HEK293 (cell line): Measurements from ENCODE around the gene TLCD2.

Experiments used
- CTCF ChIA-PET: fragments of 350-600 bp; formaldehyde crosslinking; extraction: SDS; loops from one replicate; lab custom pipeline; 2021; ENCODE audit warnings: antibody characterized with exemption; lab: Yijun Ruan, JAX
- POLR2A ChIA-PET: fragments of 300-600 bp; formaldehyde crosslinking; extraction: SDS; loops from one replicate; lab custom pipeline; 2020; ENCODE audit warnings: antibody characterized with exemption, inconsistent platforms; lab: Yijun Ruan, JAX
- H3K27ac ChIP-seq: fragments of 200-500 bp; sonication (Bioruptor generic); 2 replicates; pipeline ENCODE4 v1.5.1; 2014; ENCODE audit warnings: low read depth, low read length, control low read depth, inconsistent platforms; ENCODE audit errors: extremely low read depth
- H3K36me3 ChIP-seq, 2 experiments: fragments of 200-500 bp in 1 of 2; sonication (Bioruptor generic) in 1 of 2; 1 replicate in 1 of 2; 2 replicates in 1 of 2; pipeline ENCODE4 v1.5.1; 2014 to 2017; ENCODE audit warnings: inconsistent platforms in 2 of 2, low read length in 2 of 2; ENCODE audit not compliant: control insufficient read depth in 2 of 2, insufficient read depth in 1 of 2
- H3K4me1 ChIP-seq: fragments of 200-500 bp; sonication (Bioruptor generic); 2 replicates; pipeline ENCODE4 v1.5.1; 2014; ENCODE audit warnings: mild to moderate bottlenecking, low read length, inconsistent platforms; ENCODE audit not compliant: control insufficient read depth, insufficient read depth
- H3K4me3 ChIP-seq: 2 replicates; pipeline ENCODE4 v1.5.1; 2011; ENCODE audit warnings: low read depth, mild to moderate bottlenecking, control low read depth, low read length, moderate library complexity
- H3K9me3 ChIP-seq: fragments of 200-500 bp; sonication (Bioruptor generic); 2 replicates; pipeline ENCODE4 v1.5.1; 2014; ENCODE audit warnings: low read depth, low read length, inconsistent platforms; ENCODE audit not compliant: control insufficient read depth, insufficient read depth
- BCL11A ChIP-seq: fragments of 450-650 bp; formaldehyde crosslinking; IDR thresholded peaks from 2 replicates; pipeline ENCODE4 v1.5.1; 2016; ENCODE audit warnings: low read depth, missing biosample characterization, missing genetic modification characterization
- GFI1B ChIP-seq: fragments of 450-650 bp; formaldehyde crosslinking; IDR thresholded peaks from 2 replicates; pipeline ENCODE4 v1.5.1; 2016; ENCODE audit warnings: missing biosample characterization, missing genetic modification characterization
- KLF10 ChIP-seq: fragments of 450-650 bp; IDR thresholded peaks from 2 replicates; pipeline ENCODE4 v1.5.1; 2018; ENCODE audit warnings: missing biosample characterization, mild to moderate bottlenecking, missing genetic modification characterization
- PBX3 ChIP-seq: sonication (generic); formaldehyde crosslinking; IDR thresholded peaks from 2 replicates; pipeline ENCODE4 v1.8.1; 2022; ENCODE audit warnings: mild to moderate bottlenecking, moderate library complexity, missing genetic modification reagents
- RBAK ChIP-seq: fragments of 450-650 bp; formaldehyde crosslinking; IDR thresholded peaks from 2 replicates; pipeline ENCODE4 v1.5.1; 2016; ENCODE audit warnings: missing biosample characterization, missing genetic modification characterization
- ZBTB11 ChIP-seq: fragments of 450-650 bp; formaldehyde crosslinking; conservative IDR thresholded peaks from 2 replicates; pipeline ENCODE4 v1.5.1; 2016; ENCODE audit warnings: low read depth, missing biosample characterization, missing genetic modification characterization
- ZNF112 ChIP-seq: fragments of 450-650 bp; formaldehyde crosslinking; IDR thresholded peaks from 2 replicates; pipeline ENCODE4 v1.5.0; 2017; ENCODE audit warnings: missing biosample characterization, missing genetic modification characterization
- ZNF157 ChIP-seq: fragments of 450-650 bp; formaldehyde crosslinking; IDR thresholded peaks from 2 replicates; pipeline ENCODE4 v1.5.1; 2016; ENCODE audit warnings: missing biosample characterization, missing genetic modification characterization
- ZNF19 ChIP-seq: fragments of 450-650 bp; formaldehyde crosslinking; IDR thresholded peaks from 2 replicates; pipeline ENCODE4; 2016; ENCODE audit warnings: missing biosample characterization, missing genetic modification characterization, low read depth
- ZNF202 ChIP-seq: fragments of 450-650 bp; formaldehyde crosslinking; IDR thresholded peaks from 2 replicates; pipeline ENCODE4 v1.5.1; 2016; ENCODE audit warnings: missing biosample characterization, missing genetic modification characterization, borderline replicate concordance
- ZNF211 ChIP-seq: fragments of 450-650 bp; formaldehyde crosslinking; IDR thresholded peaks from 2 replicates; pipeline ENCODE4 v1.5.1; 2016; ENCODE audit warnings: low read depth, missing biosample characterization, missing genetic modification characterization
- ZNF23 ChIP-seq: fragments of 450-650 bp; formaldehyde crosslinking; IDR thresholded peaks from 2 replicates; pipeline ENCODE4 v1.5.1; 2016; ENCODE audit warnings: missing biosample characterization, missing genetic modification characterization, borderline replicate concordance
- ZNF473 ChIP-seq: fragments of 450-650 bp; formaldehyde crosslinking; IDR thresholded peaks from 2 replicates; pipeline ENCODE4 v1.5.1; 2017; ENCODE audit warnings: missing biosample characterization, missing genetic modification characterization
- ZNF558 ChIP-seq: fragments of 450-650 bp; formaldehyde crosslinking; IDR thresholded peaks from 2 replicates; pipeline ENCODE4 v1.5.1; 2016; ENCODE audit warnings: missing biosample characterization, missing genetic modification characterization
- TF ChIP-seq, protein P1 (sequence below): fragments of 450-650 bp; IDR thresholded peaks from 2 replicates; pipeline ENCODE4 v1.5.1; 2018; ENCODE audit warnings: missing biosample characterization, mild to moderate bottlenecking, missing genetic modification characterization
- TF ChIP-seq, protein P2 (sequence below): fragments of 450-650 bp; formaldehyde crosslinking; IDR thresholded peaks from 2 replicates; pipeline ENCODE4 v1.5.1; 2016; ENCODE audit warnings: missing biosample characterization, missing genetic modification characterization, borderline replicate concordance
- TF ChIP-seq, protein P3 (sequence below): fragments of 450-650 bp; formaldehyde crosslinking; IDR thresholded peaks from 2 replicates; pipeline ENCODE4 v1.5.1; 2017; ENCODE audit warnings: missing biosample characterization, missing genetic modification characterization

TLCD2 gene

GRCh38 chr17:1745513-1746020 lies 35.4 kb upstream of the TLCD2 start:
- Histone ChIP-seq H3K36me3 (no peaks in the 10 kb centered on the region), H3K9me3 (no peaks in the 10 kb centered on the region), H3K27ac (no peak overlapping the region), H3K4me3 (no peak overlapping the region), H3K4me1 (no peaks in the 10 kb centered on the region)
- TF ChIP-seq ZNF23 (no peak), PBX3 (CRISPR knock-in tag) (no peak), ZNF211 (tag by site-specific recombination) (no peak), ZNF112 (no peak), GFI1B (tag by site-specific recombination) (no peak), BCL11A (tag by site-specific recombination) (no peak), ZBTB11 (tag by site-specific recombination) (no peak), RBAK (tag by site-specific recombination) (no peak), ZNF157 (tag by site-specific recombination) (no peak), ZNF558 (tag by site-specific recombination) (no peak), ZNF473 (tag by site-specific recombination) (no peak), KLF10 (tag by site-specific recombination) (no peak), ZNF19 (no peak), ZNF202 (tag by site-specific recombination) (no peak)
- TF ChIP-seq, protein P1, sequence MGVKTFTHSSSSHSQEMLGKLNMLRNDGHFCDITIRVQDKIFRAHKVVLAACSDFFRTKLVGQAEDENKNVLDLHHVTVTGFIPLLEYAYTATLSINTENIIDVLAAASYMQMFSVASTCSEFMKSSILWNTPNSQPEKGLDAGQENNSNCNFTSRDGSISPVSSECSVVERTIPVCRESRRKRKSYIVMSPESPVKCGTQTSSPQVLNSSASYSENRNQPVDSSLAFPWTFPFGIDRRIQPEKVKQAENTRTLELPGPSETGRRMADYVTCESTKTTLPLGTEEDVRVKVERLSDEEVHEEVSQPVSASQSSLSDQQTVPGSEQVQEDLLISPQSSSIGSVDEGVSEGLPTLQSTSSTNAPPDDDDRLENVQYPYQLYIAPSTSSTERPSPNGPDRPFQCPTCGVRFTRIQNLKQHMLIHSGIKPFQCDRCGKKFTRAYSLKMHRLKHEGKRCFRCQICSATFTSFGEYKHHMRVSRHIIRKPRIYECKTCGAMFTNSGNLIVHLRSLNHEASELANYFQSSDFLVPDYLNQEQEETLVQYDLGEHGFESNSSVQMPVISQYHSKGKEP, result no peak
- TF ChIP-seq, protein P2, sequence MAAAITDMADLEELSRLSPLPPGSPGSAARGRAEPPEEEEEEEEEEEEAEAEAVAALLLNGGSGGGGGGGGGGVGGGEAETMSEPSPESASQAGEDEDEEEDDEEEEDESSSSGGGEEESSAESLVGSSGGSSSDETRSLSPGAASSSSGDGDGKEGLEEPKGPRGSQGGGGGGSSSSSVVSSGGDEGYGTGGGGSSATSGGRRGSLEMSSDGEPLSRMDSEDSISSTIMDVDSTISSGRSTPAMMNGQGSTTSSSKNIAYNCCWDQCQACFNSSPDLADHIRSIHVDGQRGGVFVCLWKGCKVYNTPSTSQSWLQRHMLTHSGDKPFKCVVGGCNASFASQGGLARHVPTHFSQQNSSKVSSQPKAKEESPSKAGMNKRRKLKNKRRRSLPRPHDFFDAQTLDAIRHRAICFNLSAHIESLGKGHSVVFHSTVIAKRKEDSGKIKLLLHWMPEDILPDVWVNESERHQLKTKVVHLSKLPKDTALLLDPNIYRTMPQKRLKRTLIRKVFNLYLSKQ (tag by site-specific recombination), result no peak
- TF ChIP-seq, protein P3, sequence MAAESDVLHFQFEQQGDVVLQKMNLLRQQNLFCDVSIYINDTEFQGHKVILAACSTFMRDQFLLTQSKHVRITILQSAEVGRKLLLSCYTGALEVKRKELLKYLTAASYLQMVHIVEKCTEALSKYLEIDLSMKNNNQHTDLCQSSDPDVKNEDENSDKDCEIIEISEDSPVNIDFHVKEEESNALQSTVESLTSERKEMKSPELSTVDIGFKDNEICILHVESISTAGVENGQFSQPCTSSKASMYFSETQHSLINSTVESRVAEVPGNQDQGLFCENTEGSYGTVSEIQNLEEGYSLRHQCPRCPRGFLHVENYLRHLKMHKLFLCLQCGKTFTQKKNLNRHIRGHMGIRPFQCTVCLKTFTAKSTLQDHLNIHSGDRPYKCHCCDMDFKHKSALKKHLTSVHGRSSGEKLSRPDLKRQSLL (tag by site-specific recombination), result no peak
- ChIA-PET POLR2A (interaction anchor here (0.7 kb wide), 1 partner anchor 29 kb away, joined by 4 read pairs; no protein-coding TSS in a partner anchor), CTCF (interaction anchor here (0.7 kb wide), 1 partner anchor 38 kb away, joined by 4 read pairs; no protein-coding TSS in a partner anchor)
